Keratinocyte (primary cell): ENCODE data around the gene ALG13. TPM values are rescaled to one million over a fixed set of nuclear protein-coding genes. Genes with fewer than 3 reads are reported as not detected.

Experiments
- polyA plus RNA-seq, 5 experiments: library from polyadenylated mRNA; depleted of rRNA in 3 of 5; stranded (reverse) in 3 of 5; stranded (forward) in 1 of 5; unstranded in 1 of 5; fragments of >200 nt; gene quantifications; 1 replicate in 1 of 5; 2 replicates in 3 of 5; 3 replicates in 1 of 5; pipeline versions ENCODE4 v1.2.1 to v1.2.3, GENCODE V29; 2011 to 2012; ENCODE audit warnings: missing spikeins in 2 of 5, low read depth in 1 of 5, low replicate concordance in 1 of 5
- small RNA-seq, 3 experiments: library from RNA; depleted of rRNA; stranded (forward); fragments of <200 nt; gene quantifications; one replicate each; pipeline ENCODE3, GENCODE V24; 2012; ENCODE audit warnings: low read depth in 3 of 3, low replicate concordance in 1 of 3; ENCODE audit not compliant: insufficient read length in 3 of 3

ALG13 gene
- polyA plus RNA-seq, 1 donor (not counting 4 experiments of a cell fraction or from before 2014, with no cell fraction given): 50.8 TPM

Small RNA genes within 50 kb of the gene (small RNA-seq; reads per million reads assigned to genes)
- gene RNA5SP512: 0 to 0.25 (median 0) reads per million in 3 experiments

Other genes starting within 250 kb of the ALG13 start
- not detected in 3 replicates for gene SERTM2, start 169.5 kb upstream of the ALG13 start, polyA plus RNA-seq
- not detected in 3 replicates for gene TRPC5OS, start 195.0 kb downstream of the ALG13 start, polyA plus RNA-seq